GM19025 (cell line): ENCODE results near the gene FAM131C.

Experiments
- ATAC-seq: cut with Tn5 transposase; IDR thresholded peaks from one replicate; pipeline ENCODE4 v1.9.1; 2021; ENCODE audit warnings: mild to moderate bottlenecking, low read depth, moderate library complexity; ENCODE audit not compliant: unreplicated experiment

Gene FAM131C

DNA sequence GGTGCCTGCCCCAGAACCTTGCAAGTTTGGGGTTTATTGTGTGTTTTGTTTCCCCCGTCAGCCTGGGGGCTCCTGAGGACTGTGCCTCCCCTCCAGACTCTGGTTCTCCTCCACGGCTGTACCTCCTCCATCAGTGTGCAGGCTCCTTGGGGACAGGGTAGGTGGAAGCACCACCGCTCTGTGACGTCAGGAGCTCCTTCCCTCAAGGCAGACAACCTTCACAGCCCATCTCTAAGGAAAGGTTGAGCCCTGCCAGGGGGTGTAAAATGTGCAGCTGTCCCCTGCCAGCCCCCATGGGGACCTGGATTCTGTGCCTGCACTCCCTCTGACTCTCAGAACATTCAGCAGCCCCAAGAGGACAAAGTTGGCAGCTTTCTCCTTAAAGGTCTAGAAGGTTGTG lies 55.1 kb downstream of the FAM131C start:
- no peak for ATAC-seq

DNA sequence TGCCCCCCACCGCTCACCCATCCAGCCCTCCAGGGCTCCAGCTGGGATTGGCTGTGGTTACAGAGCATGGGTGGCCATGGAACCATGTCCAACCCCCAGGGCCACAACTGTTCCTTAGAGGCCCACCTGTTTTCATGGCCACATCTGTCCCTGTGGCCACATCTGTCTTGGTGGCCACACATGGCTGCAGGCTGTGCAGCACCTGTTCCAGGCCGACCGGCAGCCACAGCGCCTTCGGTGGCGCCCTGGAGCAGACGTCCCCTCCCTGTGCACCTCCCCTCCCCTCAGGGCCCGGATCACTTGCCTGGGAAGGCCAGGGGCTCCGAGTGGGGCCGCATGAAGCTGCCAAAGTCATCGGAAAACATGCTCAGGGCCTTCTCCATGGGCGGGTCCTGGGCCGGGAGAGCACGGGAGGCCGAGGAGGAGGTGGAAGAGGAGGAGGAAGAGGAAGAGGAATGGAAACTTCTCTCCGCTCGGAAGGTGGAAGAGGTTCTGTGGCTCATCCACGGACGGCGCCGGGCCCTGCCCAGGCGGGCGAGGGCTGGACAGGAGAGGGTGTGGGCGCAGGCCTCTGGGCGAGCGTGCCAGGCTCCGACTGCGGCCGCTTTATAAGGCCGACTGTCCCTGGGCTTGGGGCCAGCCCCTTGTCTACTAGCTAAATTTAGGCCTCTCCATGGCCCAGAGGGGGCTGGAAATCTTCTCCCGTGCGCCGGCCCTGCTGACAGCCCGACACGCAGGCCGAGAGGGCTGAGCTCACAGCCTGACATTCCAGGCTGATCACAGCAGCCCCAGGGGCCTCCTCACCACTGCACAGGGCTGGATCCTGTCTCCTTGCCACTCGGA lies 55.8 kb downstream of the FAM131C start, which contains the start of gene HSPB7:
TSS of gene HSPB7 (minus strand) at position 583 of the 843 bp plus-strand sequence. CDS start at position 503, 80 bp downstream.
- no peak for ATAC-seq

DNA sequence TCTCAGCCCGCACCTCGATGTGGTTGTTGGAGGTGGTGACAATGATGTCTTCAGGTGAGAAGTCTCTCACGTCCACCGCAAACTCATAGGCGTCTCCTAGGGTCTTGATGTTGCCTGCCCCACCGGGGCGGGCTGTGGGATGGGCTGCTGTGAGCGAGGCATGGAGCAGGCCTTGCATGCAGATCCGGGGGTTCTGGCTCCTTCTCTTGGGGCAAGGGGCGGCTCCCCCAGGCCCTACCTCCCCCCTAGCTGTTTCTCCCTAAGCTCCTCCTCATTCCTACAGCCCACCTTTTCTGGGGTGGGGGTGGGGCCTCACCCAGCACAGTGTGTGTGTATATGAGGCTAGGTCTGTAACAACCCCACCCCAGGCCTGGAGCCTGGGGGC lies 56.4 kb downstream of the FAM131C start:
- no peak for ATAC-seq

DNA sequence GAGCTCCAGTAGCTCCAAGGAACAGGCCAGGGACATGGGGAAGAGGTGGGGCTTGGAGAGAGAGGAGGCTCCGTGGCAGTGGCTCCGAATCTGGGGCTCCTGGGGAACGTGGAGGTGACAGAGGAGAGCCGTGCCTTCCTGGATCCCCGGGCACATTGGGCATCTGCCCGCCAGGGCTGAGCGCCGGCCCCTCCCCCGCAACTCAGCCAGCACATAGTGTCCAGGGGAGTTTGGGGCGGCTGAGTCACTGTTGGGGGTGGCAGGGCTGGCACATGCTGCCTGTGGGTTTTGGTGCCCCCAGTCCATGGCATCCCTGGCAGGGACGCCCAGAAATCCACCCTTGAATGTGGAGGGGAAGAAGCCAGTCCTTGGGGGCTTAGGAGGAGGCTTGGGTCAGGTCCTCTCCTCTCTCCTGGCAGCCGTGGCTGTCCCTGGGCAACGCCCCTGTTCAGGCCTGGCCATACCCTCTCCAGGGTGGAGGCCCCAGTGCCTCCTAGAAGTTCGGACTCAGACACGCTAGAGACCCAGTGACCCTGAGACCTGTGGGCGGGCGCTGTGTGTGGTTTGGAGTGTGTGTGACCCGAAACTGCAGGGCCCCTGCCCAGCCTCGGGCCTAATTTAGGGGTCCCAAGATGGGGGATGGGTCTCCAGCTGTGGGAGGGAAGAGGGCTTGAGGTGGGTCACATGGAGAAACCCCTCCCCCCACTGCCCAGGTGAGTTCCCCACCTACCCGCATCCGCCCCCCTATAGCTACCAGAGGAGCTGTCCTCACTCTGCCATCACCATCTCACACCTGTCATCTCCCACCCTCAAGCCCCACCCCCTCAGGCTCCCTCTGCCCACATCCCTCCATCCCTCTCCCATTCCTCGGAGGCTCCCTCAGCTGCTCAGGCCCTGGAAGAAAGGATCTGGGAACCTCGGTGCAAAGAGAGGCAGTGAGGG lies 57.2 kb downstream of the FAM131C start:
- ATAC-seq = no peak

DNA sequence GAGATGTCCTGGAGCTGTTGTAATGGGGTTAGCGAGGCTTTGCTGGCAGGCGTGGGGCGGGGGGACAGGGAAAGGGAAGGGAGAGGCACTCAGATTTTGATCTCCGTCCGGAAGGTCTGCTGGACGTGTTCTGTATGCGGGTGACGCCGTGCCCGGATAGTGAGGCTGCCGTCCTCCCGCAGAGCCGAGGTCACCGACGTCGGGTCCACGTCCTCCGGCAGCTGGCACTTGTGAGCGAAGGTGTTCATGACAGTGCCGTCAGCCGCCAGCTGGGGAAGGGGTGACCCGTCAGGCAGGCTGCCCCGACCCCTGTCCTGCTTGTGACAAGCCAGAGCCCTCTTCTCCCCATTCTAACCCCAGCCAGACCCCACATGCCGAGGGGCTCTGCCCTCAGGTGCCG lies 58.0 kb downstream of the FAM131C start:
- no peak for ATAC-seq

DNA sequence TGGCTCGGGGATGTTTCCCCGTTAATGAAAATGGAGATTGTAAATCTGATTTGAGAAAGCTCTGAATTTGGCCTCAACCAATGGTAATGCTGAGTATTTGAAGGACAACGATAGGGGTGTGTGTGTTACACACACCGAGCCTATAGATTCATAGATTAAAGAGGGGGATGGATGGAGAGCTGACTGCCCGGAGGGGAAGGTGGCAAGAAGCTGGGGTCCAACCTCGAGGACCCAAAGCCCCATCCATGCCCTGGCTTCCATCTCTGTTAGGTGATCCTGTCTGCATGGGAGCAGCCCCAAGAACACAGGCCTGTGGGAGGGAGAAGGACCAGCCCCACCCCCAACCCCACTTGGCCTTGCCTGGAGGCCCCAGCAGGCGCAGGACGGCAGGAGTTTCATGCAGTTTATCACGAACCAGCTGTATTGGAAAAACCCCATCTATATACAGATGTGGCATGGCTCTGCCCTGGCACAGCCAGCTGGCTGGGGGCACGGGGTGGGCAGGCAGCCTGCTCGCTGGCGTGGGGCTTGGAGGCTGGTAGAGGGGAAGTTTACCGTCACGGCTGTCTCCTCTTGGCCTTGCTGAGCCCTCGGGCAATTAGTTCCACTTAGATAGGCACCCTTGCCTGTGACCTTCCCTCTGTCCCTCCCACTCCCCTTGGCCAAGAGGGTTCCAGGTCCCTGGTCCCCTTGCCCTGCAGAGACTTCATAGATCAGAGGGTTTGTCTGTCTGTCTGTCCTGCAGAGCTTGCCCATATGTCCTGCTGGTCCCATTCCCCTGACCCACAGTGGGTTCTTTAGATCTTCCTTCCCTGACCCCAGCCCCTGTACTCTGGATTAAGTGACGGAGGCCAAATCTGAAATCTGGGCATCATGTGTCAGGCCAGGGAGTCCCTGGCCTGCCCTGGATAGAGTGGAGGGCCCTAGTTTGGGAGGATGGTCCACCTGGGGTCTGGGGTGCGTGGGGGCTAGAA lies 58.7 kb downstream of the FAM131C start:
- ATAC-seq = no peak

DNA sequence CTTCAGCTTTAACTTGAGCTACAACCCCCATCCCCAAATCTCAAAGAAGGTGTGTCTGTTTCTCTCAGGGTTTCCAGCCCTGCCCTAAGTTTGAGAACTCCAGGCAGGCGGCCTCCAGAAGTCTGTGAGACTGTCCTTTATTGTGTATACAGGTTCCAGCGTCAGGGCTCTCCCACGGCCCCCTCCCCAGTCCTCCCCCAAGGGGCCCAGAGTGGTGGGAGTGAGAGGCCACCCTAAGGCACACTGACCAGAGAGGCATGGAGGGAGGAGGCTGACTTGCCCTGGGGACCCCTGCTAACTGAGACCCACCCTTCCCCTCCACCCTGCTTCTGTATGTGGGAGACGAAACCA lies 59.6 kb downstream of the FAM131C start:
- no peak for ATAC-seq

DNA sequence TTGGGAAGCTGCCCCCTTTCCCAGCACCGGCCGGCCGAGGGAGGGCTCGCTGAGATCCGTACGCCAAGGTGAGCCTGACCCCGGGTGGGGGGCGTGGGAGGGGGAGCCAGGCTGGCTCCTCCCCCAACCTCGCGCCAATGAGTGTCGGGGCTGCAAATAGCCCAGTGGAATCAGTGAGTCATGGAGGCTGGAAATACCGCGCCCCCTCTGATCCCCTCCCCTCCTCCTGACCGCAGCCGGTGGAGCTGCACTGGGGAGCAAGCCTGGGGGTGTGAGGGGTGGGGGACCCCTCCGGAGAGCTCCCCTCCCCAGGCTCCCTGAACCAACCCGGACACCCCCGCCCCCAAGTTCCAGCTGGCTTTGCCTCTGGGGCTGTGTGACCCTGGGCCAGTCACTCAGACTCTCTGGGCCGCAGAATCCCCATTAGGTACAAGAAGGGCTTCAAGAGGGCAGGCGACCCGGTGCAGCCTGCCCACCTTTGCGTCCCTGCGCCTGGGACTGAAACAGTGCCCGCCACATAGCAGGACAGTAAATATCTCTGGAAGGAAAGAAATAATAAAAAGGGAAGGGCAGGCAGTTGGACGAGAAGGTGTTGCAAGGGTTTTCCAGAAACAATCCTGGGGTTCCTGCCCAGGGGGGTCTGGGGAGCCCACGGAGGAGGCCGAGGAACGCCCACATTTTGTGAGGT lies 60.1 kb downstream of the FAM131C start:
- no peak for ATAC-seq

DNA sequence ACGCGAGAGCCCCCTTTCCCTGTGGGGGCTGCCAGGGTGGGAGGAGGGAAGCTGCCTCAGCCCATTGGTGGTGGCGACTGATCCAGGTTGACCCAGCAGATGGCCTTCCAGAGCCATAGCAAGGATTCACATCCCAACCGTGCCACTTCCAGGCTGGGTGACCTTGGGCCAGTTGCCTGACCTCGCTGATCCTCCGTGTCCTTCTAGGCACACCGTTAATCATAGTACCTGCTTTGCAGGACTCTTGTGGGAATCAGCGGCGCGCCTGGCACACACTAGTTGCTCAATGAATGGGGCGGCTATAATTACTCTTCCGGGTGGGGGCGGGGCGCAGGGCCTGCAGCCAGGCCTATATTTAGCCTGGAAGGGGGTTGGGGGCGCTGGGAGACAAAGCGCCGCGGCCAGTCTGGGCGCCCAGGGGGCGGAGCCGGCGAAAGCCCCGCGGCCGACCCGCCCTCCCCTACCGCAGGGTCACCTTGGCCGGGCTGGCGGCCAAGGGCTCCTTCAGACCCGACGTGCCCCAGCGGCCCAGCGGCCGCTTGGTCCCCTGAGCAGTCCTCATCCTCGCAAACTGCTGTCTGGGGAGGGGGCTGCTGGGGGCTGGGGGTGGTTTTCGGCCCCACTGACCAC lies 60.7 kb downstream of the FAM131C start:
- no peak for ATAC-seq

DNA sequence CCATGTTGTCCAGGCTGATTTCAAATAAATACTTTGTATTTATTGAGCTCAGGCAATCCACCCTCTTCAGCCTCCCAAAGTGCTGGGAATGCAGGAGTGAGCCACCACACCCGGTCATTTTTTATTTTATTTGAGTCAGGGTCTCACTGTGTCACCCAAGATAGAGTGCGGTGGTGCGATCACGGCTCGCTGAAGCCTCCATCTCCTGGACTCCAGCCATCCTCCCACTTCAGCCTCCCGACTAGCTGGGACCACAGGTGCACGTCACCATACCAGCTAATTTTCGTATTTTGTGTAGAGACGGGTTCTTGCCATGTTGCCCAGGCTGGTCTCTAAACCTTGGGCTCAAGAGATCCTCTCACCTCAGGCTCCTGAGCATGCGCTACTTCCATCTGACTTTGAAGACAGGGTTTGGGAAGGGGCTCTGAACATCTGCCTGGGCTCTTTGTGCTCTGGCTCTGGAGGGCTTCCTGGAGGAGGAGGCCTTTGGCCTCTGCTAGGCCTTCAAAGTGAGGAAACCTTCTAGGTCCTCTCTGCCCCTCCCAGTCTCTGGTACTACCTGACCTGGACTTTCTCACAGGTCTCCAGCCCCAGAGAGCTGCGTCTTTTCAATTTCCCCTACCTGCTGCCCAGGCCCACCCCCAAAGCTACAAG lies 61.4 kb downstream of the FAM131C start:
- ATAC-seq = no peak

DNA sequence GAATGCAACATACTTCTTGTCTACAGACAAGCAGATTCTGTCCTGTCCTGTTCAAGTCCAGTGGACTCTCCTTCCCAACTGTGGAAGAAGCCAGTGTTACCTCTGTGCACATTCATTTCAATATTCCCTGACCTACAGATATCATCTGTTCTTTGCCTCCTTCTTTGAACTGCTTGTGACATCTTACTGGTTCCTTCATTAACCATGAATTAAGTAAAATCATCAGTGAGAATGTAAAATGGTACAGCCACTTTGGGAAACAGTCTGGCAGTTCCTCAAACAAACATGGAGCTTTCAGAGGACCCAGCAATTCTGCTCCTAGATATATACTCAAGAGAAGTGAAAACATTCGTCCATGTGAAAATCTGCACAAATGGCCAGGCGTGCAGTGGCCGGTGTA lies 62.6 kb downstream of the FAM131C start:
- ATAC-seq = no peak

DNA sequence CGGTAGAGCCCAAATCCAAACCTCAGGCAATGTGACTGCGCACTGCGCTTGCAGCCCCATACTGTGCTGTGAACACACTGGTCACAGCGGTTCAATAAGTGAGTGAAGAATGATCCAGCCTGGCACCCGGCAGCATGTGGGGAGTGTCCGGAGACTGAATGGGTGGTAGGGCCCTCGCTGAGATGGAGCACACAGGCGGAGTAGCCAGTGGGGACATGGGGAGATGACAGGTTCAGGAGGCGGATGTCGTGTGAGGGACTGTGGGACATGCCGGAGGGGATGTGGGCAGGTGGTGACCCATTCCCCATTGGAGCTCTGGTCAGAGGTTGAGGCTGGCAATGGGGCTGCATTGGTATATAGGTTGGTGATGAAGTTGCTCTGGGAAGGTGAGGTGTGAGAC lies 63.8 kb downstream of the FAM131C start:
- no peak for ATAC-seq

DNA sequence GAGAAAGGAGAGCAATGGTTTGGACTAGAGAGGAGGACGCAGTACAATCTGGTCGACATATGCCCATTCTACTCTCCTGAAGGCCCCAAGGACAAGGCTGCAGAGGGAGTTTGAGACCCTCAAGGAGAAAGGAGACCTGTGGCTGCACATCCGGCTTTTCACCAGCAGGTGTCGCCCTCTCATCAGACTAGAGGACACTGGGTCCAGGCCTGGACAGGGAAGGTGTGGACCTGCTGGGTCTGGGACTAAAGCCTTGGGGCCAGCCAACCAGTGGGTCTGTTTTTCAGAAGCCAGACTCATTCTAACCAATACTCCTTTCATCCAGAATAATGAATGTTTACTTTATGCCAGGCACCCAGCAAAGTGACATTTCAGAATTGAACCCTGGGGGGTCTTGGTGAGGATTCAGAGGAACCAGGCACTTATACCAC lies 64.4 kb downstream of the FAM131C start:
- ATAC-seq = no peak
